AG09309 (cell line): Measurements from ENCODE around the gene MFAP2.

Source experiments
- DNase-seq: peaks from one replicate; pipeline ENCODE4 v3.0.0-alpha.2; 2010; ENCODE audit warnings: low read depth
- H3K4me3 ChIP-seq: 2 replicates; pipeline ENCODE4 v1.5.1; 2011; ENCODE audit warnings: mild to moderate bottlenecking, low read depth, low read length, moderate library complexity; ENCODE audit not compliant: control insufficient read depth
- CTCF ChIP-seq: IDR thresholded peaks from 2 replicates; pipeline ENCODE4 v1.5.1; 2011; ENCODE audit warnings: mild to moderate bottlenecking, low read depth, low read length, inconsistent platforms; ENCODE audit not compliant: insufficient read depth, control insufficient read depth; ENCODE audit errors: missing control alignments

MFAP2 gene

DNA sequence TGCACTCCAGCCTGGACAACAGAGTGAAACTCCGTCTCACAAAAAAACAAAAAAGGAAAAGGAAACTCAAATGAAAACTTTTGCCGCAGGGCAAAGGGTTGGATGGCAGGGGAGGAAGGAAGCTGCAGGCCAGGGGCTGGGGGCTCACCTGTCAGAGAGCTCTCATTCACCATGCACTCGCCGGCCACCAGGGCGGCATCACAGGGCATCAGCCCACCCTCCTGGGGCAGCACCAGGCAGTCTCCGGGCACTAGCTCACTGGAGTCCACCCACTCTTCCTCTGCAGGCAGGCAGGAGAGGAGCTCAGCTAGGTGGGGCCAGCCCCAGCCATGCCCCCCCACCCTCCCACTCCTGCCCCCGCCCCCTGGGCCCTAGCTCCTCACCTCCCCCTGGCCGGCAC, 19.4 kb upstream of the MFAP2 start:
- H3K4me3 ChIP-seq: no peak overlapping the region
- no peak for DNase-seq
- no peak for TF ChIP-seq CTCF

- TF ChIP-seq CTCF: no peak
- no peak overlapping the region for H3K4me3 ChIP-seq
- DNase-seq: no peak
These were observed 18.2 kb upstream of the MFAP2 start for GRCh38 chr1:16998589-16998988.

DNA sequence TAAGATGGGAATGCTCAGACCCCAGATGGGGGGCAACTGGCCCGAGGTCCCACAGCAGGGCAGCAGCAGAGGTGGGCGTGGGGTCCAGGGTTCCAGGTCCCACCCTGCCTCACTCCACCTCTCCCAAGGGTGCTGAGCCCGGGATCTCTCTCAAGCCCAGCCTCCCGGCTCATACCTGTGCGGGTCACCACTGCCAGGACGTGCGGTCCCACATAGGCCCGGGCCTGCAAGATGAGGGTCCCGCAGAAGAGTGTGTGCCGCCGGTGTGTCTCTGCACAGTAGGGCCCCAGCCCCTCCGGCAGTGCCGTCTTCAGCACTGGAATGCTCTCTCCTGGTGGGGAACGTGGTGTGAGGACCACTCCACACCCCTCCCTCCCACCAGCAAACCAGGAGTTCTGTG, 16.4 kb upstream of the MFAP2 start:
- no peak overlapping the region for H3K4me3 ChIP-seq
- no peak for TF ChIP-seq CTCF
- DNase-seq: no peak

GRCh38 chr1:16993521-16994038, 13.2 kb upstream of the MFAP2 start:
- no peak for DNase-seq
- TF ChIP-seq CTCF: no peak
- no peak overlapping the region for H3K4me3 ChIP-seq

DNA sequence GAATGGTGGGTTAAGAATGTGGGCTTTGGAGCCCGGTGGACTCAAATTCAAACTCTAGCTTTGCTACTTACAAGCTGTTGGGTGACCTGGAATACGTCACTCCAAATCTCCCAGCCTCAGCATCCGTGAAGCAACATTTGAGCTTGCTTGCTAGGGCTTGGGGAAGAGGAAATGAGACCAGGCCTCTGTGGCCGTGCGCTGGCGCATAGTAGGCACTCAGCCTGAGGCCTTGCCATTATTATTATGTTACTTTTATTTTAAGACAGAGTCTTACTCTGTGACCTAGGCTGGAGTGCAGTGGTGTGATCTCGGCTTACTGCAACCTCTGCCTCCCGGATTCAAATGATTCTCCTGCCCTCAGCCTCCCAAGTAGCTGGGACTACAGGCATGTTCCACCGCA, 12.3 kb upstream of the MFAP2 start:
- TF ChIP-seq CTCF: no peak
- H3K4me3 ChIP-seq: no peak overlapping the region
- no peak for DNase-seq

- no peak overlapping the region for H3K4me3 ChIP-seq
- TF ChIP-seq CTCF: no peak
These were observed 11.7 kb upstream of the MFAP2 start for GRCh38 chr1:16992102-16992501.

DNA sequence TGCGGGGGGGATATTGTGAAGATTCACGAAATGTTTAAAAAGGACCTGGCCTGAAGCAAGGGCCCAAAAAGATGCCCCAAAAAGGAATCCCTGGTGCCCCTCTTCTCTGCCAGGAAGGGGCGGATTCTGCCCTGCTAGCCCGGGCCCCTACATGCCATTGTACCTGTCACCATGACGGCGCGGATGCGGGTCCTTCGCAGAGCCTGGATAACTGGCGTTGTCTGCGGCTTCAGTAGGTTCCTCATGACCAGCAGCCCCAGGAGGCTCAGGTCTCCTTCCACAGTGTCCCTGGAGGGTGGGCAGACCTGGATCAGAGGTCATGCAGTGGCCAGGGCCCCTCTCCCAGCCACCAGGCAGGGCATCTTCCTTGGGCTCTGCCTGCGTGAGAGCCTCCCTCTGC, 11.2 kb upstream of the MFAP2 start:
- no peak for DNase-seq
- no peak overlapping the region for H3K4me3 ChIP-seq
- no peak for TF ChIP-seq CTCF

More at GRCh38 chr1:16992102-16992501, 11.7 kb upstream of the MFAP2 start:
- no peak for DNase-seq
